ENCODE measurements around the gene TRPM6.
A peak's percentile ranks its signal among the peaks of the same experiment; 100 is the strongest.

Gene TRPM6

GRCh38 chr9:74772121-74772520 is 115.6 kb downstream of the TRPM6 start:
- DNase-seq (ENCODE audit: extremely low spot score) = no peak
- no peak for TF ChIP-seq HDGF (IDR thresholded peaks at IDR 0.05; ENCODE audit: borderline replicate concordance)
- TF ChIP-seq TARDBP (IDR thresholded peaks at IDR 0.05) = no peak
- TF ChIP-seq PKNOX1 (IDR thresholded peaks at IDR 0.05) = no peak
- no peak for TF ChIP-seq CTBP1 (IDR thresholded peaks at IDR 0.05; ENCODE audit: borderline replicate concordance)
- no peak for TF ChIP-seq SP1 (IDR thresholded peaks at IDR 0.05)
- TF ChIP-seq BHLHE40 (IDR thresholded peaks at IDR 0.05; ENCODE audit: borderline replicate concordance) = no peak
- TF ChIP-seq ARNT (IDR thresholded peaks at IDR 0.05) = no peak
- TF ChIP-seq SUZ12 (IDR thresholded peaks at IDR 0.05) = no peak
- no peak for TF ChIP-seq NFRKB (IDR thresholded peaks at IDR 0.05)
- TF ChIP-seq FOXK2 (IDR thresholded peaks at IDR 0.05) = no peak
- no peak for TF ChIP-seq ZNF384 (IDR thresholded peaks at IDR 0.05)
- no peak for TF ChIP-seq LEF1 (IDR thresholded peaks at IDR 0.05; ENCODE audit: borderline replicate concordance)
- ChIA-PET CTCF (no interaction called here), POLR2A (no interaction called here)

- ChIA-PET POLR2A (no interaction called here), CTCF (interaction anchor here (0.6 kb wide), 1 partner anchor 1139 kb away, joined by 3 read pairs; no protein-coding TSS in a partner anchor)
- no peak for DNase-seq (ENCODE audit: extremely low spot score)
- no peak for TF ChIP-seq L3MBTL2 (conservative IDR thresholded peaks at IDR 0.05)
- TF ChIP-seq HDGF (IDR thresholded peaks at IDR 0.05; ENCODE audit: borderline replicate concordance) = no peak
- no peak for TF ChIP-seq FOXK2 (IDR thresholded peaks at IDR 0.05)
- TF ChIP-seq SUZ12 (IDR thresholded peaks at IDR 0.05) = no peak
- TF ChIP-seq PKNOX1 (IDR thresholded peaks at IDR 0.05) = no peak
- no peak for TF ChIP-seq SP1 (IDR thresholded peaks at IDR 0.05)
- TF ChIP-seq NFRKB (IDR thresholded peaks at IDR 0.05) = no peak
- TF ChIP-seq CTBP1 (IDR thresholded peaks at IDR 0.05; ENCODE audit: borderline replicate concordance) = no peak
- no peak for TF ChIP-seq ELF4 (IDR thresholded peaks at IDR 0.05)
- no peak for TF ChIP-seq BHLHE40 (IDR thresholded peaks at IDR 0.05; ENCODE audit: borderline replicate concordance)
- TF ChIP-seq LEF1 (IDR thresholded peaks at IDR 0.05; ENCODE audit: borderline replicate concordance) = no peak
- no peak for TF ChIP-seq FOXA1 (IDR thresholded peaks at IDR 0.05)
- TF ChIP-seq ZNF384 (IDR thresholded peaks at IDR 0.05) = no peak
- no peak for TF ChIP-seq TARDBP (IDR thresholded peaks at IDR 0.05)
- no peak for TF ChIP-seq ARNT (IDR thresholded peaks at IDR 0.05)
Observed at GRCh38 chr9:74771672-74772071, 116.0 kb downstream of the TRPM6 start.

- CTCF ChIA-PET = interaction anchor here (0.6 to 1.0 kb wide), 2 partner anchors 12 to 1138 kb away, joined by 3 read pairs; no protein-coding TSS in a partner anchor
- DNase-seq (ENCODE audit: extremely low spot score) = no peak
- TF ChIP-seq FOXM1 (IDR thresholded peaks at IDR 0.05; ENCODE audit: borderline replicate concordance) (no peak), L3MBTL2 (conservative IDR thresholded peaks at IDR 0.05) (no peak), SP1 (IDR thresholded peaks at IDR 0.05) (no peak), BHLHE40 (IDR thresholded peaks at IDR 0.05; ENCODE audit: borderline replicate concordance) (no peak), CTBP1 (IDR thresholded peaks at IDR 0.05; ENCODE audit: borderline replicate concordance) (no peak), FOXK2 (IDR thresholded peaks at IDR 0.05) (no peak), TARDBP (IDR thresholded peaks at IDR 0.05) (no peak), ELF4 (IDR thresholded peaks at IDR 0.05) (no peak), NFRKB (IDR thresholded peaks at IDR 0.05) (no peak), HDGF (IDR thresholded peaks at IDR 0.05; ENCODE audit: borderline replicate concordance) (no peak), LEF1 (IDR thresholded peaks at IDR 0.05; ENCODE audit: borderline replicate concordance) (no peak), PKNOX1 (IDR thresholded peaks at IDR 0.05) (no peak), FOXA1 (IDR thresholded peaks at IDR 0.05) (no peak), ARNT (IDR thresholded peaks at IDR 0.05) (no peak), SUZ12 (IDR thresholded peaks at IDR 0.05) (no peak), ZNF384 (IDR thresholded peaks at IDR 0.05) (no peak)
- POLR2A ChIA-PET = no interaction called here
Observed at GRCh38 chr9:74771262-74771585, 116.5 kb downstream of the TRPM6 start.

- TF ChIP-seq HDGF (IDR thresholded peaks at IDR 0.05; ENCODE audit: borderline replicate concordance) (no peak), NFRKB (IDR thresholded peaks at IDR 0.05) (no peak), ELF4 (IDR thresholded peaks at IDR 0.05) (no peak), CTBP1 (IDR thresholded peaks at IDR 0.05; ENCODE audit: borderline replicate concordance) (no peak), LEF1 (IDR thresholded peaks at IDR 0.05; ENCODE audit: borderline replicate concordance) (no peak), FOXK2 (IDR thresholded peaks at IDR 0.05) (no peak), PKNOX1 (IDR thresholded peaks at IDR 0.05) (no peak), FOXA1 (IDR thresholded peaks at IDR 0.05) (no peak), FOXM1 (IDR thresholded peaks at IDR 0.05; ENCODE audit: borderline replicate concordance) (no peak), SUZ12 (IDR thresholded peaks at IDR 0.05) (no peak), L3MBTL2 (conservative IDR thresholded peaks at IDR 0.05) (no peak), SP1 (IDR thresholded peaks at IDR 0.05) (no peak), TARDBP (IDR thresholded peaks at IDR 0.05) (no peak), ZNF384 (IDR thresholded peaks at IDR 0.05) (no peak), ARNT (IDR thresholded peaks at IDR 0.05) (no peak), BHLHE40 (IDR thresholded peaks at IDR 0.05; ENCODE audit: borderline replicate concordance) (no peak)
- ChIA-PET CTCF (interaction anchor here (0.6 to 1.0 kb wide), 2 partner anchors 12 to 1138 kb away, joined by 3 read pairs; no protein-coding TSS in a partner anchor), POLR2A (no interaction called here)
- peak; percentile 69 for DNase-seq (ENCODE audit: extremely low spot score)
Observed at GRCh38 chr9:74770508-74771261, 117.0 kb downstream of the TRPM6 start.

GRCh38 chr9:74765481-74765971 is 122.2 kb downstream of the TRPM6 start:
- CTCF ChIA-PET = no interaction called here
- no peak for DNase-seq (ENCODE audit: extremely low spot score)
- TF ChIP-seq FOXA1 (IDR thresholded peaks at IDR 0.05) (no peak), HDGF (IDR thresholded peaks at IDR 0.05; ENCODE audit: borderline replicate concordance) (no peak), NFRKB (IDR thresholded peaks at IDR 0.05) (no peak), SUZ12 (IDR thresholded peaks at IDR 0.05) (no peak), FOXM1 (IDR thresholded peaks at IDR 0.05; ENCODE audit: borderline replicate concordance) (no peak), ZNF384 (IDR thresholded peaks at IDR 0.05) (no peak), FOXK2 (IDR thresholded peaks at IDR 0.05) (no peak), PKNOX1 (IDR thresholded peaks at IDR 0.05) (no peak), TARDBP (IDR thresholded peaks at IDR 0.05) (no peak), ARNT (IDR thresholded peaks at IDR 0.05) (no peak), ELF4 (IDR thresholded peaks at IDR 0.05) (no peak)
- POLR2A ChIA-PET = no interaction called here

Measured in HEK293T (cell line).